ENCODE measurements around the gene CYBA.

Gene CYBA

DNA sequence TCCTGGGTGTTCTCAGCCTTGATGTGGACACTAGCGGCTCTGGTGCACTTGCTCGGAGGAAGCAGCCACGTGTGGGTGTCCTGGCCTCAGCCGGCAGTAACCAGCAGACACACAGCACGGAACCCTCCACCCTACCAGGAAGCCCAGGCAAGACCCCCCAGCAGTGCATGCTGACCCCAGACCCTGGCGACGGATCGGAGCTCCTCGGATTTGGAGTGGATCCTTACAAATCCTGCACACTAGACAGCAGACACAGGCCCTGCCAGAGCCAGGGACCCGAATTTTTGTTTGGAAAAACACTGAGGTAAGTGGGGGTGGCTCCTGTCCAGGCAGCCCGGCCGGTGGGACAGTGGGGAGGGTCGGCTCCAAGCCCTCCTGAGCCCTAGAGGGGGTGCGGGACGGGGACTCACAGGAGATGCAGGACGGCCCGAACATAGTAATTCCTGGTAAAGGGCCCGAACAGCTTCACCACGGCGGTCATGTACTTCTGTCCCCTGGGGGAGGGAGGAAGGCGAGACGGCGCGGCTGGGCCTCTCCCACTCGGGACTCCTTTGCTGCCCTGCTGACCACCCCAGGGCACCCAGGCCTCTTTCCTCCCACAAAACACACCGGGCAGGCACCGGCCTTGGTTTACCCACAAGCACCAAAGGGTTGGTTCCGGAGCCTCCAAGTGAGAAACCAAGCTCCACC is 4.4 kb downstream of the CYBA start:
- no peak for DNase-seq (ENCODE audit: low read depth)

DNA sequence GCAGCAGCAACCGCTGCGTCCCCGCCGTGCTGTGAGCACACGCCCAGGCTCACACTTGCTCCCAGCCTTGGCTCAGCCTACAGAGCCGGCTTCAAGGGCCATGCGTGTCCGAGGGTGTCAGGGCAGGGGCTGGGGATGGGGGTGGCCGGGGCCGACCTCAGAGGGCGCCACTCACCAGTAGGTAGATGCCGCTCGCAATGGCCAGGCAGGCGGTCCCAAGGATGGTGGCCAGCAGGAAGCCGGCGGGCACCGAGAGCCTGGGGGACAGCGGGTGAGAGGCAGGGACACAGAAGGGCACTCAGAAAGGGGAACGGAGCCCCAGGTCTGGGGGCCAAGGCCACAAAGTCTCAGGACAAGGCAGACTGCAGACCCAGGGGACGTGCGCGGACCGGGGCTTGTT is 4.9 kb downstream of the CYBA start:
- DNase-seq (ENCODE audit: low read depth): no peak

DNA sequence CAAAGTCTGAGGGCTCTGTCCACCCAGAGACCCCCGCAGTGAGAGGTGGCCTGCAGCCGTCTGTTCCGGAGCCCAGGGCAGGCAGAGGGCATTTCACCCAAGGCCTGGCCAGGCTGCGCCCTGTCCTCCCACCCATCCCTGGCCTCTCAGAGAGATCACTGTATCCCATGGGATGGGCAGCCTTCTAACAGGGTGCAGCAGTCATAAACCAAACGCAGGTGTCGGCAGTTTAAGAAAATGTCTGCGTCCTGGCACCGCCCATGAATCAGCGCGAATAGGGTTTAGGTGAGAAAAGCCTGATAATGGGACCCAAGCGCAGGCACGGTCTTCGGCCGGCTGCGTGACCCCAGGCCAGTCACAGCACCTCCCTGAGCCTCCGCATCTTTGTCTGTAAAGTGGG is 5.4 kb downstream of the CYBA start:
- no peak for DNase-seq (ENCODE audit: low read depth)

DNA sequence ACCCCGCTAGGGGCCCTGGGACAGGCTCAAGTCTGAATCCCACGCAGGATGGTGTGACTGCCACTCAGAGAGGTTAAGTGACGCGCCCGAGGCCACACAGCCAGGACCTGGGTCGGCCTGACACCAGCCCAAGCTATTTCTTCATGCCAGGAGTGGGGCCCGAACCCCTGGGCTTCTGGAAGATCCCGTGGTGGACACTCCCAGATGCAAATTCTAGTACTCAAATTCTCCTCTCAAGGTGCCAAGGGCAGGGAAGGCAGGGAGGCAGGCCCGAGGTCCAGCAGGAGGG is 7.3 kb downstream of the CYBA start:
- DNase-seq (ENCODE audit: low read depth): no peak

DNA sequence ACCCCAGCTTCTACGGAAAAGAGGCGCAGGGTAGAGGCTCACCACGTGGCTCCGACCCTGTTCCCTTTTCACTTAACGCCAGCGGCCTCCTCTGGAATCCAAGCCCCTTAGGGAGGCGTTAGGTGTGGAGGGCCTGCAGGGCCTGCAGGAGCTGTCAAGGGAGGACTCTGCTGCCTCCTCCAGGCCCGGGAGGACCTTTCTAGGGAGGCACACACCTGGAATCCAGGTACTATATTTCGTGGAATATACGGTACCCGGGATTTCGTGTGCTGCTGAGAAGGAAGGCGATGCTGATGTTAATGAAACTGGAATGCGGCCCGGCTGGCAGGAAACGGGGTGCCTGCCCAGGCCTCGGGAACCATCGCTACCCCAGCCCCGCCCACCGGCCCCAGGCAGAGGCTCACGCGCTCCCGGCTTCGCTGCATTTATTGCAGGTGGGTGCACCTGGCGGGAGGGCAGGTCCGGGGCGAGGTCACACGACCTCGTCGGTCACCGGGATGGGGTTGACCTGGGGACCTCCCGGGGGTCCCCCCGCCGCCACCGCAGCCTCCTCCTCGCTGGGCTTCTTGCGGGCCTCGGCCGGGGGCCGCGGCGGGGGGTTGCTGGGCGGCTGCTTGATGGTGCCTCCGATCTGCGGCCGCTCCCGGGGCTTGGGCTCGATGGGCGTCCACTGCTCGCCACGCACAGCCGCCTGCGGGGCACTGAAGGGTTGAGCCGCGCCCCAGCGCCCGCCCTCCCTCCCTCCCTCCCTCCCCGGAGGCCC is 7.8 kb downstream of the CYBA start:
- no peak for DNase-seq (ENCODE audit: low read depth)

DNA sequence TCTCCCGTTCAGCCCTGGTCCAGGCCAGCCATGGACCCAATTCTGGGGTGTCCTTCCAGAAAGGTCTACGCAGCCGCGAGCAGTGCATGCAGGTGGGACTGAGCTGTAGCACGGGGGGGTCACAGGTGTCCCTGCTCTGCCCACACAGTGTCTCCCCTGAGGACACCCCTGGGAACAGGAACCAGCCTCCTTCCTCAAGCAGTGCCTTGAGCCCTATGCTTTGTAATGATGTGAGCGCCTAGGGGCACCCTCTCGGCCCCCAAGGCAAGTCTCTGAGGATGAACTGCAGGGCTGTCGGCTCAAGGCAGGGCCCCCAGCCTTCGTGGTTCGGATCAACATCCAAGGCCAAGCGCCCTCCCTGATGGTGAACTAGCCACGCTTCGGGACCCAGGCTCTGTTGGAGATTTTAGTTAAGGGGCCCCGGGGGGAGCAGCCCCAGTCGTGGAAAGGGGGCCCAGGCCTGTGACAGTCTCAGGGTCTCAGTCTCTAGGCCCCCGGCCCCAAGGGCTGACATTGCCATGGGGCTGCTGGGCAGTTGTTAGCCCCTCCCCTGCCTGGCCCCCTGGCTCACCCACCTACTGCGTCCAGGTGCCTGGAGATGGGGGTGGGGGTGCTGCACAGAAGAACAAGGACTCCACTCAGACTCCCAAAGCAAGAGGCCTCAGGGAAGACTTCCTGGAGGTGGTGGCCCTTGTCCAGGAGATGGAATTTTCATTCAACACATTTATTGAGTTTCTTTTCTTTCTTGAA is 10.2 kb downstream of the CYBA start:
- no peak for DNase-seq (ENCODE audit: low read depth)

DNA sequence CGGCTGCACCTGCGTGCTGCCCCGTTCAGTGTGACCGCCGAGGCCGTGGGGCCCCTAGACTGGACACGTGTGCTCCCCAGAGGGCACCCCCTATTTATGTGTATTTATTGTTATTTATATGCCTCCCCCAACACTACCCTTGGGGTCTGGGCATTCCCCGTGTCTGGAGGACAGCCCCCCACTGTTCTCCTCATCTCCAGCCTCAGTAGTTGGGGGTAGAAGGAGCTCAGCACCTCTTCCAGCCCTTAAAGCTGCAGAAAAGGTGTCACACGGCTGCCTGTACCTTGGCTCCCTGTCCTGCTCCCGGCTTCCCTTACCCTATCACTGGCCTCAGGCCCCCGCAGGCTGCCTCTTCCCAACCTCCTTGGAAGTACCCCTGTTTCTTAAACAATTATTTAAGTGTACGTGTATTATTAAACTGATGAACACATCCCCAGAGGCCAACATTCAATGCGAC is 10.8 kb downstream of the CYBA start:
- DNase-seq (ENCODE audit: low read depth): no peak

DNA sequence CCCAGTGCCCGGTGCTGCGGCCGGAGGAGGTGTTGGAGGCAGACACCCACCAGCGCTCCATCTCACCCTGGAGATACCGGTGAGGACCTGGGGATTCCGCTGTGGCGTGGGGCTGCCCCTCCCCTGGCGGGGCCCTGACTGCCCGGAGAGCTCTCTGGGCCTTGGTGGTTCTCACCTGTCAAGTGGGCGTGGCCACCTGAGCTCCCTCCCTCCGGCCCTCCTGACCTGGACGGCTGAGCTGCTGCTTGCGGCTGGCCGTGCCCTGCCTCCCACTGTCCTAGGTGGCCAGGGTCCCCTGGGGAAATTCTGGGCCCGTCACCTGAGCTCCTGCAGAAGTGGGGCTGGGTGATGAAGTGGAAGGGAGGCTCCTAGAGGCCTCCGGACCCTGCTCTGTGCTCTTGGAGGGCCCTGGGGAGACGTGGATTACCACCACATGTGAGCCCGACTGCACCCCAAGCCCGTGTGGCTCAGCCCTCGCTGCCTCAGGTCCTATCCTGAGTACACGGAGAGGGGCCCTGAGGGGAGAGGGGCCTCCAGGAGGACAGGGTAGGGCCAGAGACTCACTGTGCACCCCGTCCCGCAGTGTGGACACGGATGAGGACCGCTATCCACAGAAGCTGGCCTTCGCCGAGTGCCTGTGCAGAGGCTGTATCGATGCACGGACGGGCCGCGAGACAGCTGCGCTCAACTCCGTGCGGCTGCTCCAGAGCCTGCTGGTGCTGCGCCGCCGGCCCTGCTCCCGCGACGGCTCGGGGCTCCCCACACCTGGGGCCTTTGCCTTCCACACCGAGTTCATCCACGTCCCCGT is 11.4 kb downstream of the CYBA start:
- no peak for DNase-seq (ENCODE audit: low read depth)

DNA sequence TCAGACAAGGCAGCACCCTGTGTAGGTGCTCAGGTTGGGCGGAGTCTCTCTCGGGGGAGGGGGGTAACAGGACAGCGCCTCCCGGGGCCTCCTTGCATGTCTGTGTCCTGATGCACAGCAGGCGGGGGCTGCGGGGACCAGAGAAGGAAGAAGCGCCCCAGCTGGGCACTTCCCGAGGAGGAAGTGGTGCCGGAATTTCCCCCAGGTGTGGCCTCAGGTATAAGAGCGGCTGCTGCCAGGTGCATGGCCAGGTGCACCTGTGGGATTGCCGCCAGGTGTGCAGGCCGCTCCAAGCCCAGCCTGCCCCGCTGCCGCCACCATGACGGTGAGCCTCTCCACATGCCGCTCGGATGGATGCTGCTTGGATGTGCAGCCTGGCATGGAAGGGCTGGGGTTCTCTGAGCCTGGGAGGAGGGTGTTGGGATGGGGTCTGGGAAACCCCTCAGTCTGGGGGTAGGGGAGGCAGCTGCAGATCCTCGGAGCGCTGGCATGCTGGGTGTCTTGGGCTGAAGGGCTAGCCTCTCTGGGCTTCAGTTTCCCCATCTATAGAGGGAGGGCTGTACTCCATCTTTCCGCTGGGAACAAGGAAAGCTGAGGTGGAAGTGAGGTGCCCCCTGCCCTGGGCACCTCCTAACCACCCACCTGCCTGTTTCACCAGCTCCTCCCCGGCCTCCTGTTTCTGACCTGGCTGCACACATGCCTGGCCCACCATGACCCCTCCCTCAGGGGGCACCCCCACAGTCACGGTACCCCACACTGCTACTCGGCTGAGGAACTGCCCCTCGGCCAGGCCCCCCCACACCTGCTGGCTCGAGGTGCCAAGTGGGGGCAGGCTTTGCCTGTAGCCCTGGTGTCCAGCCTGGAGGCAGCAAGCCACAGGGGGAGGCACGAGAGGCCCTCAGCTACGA is 12.3 kb downstream of the CYBA start, which contains the start of gene IL17C:
Gene IL17C, plus strand, starts transcription at position 250 of the 908 bp plus-strand sequence. Its CDS starts 70 bp downstream, at position 320.
- DNase-seq (ENCODE audit: low read depth): no peak

DNA sequence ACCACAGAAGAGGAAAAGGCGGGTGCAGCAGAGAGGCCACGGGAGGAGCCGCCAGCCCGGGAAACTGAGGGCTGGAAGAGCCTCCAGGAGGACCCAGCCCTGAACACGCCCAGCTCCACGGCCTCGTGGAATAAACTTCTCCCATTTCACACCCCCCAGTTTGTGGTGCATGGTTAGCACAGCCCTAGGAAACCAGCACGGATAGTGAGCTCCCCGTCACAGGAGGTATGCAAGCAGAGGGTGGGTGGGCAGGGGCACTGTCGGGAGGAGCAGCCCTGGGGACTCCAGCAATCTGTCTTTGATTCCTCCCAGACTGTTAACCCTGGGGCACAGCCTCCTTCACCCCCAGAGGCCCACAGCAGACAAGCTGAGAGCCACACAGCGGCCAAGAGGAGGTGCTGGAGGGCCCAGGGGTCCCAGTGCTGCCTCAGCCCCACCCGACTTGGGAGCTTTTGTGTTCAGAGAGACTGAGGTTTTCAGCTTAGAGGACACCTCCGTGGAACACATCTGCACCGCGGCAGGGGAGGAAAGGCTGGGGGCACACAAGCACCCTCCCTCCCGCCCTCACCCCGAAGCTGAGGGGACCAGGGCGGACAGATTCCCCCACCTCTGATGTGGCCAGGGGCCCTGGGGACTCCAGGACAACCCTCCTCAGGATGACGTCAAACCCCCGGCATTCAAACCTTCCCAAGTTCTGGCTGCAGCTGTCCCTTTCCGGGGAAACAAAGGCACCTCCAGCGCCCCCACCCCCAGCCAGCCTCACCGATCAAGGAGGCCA is 14.2 kb downstream of the CYBA start:
- DNase-seq (ENCODE audit: low read depth): no peak

DNA sequence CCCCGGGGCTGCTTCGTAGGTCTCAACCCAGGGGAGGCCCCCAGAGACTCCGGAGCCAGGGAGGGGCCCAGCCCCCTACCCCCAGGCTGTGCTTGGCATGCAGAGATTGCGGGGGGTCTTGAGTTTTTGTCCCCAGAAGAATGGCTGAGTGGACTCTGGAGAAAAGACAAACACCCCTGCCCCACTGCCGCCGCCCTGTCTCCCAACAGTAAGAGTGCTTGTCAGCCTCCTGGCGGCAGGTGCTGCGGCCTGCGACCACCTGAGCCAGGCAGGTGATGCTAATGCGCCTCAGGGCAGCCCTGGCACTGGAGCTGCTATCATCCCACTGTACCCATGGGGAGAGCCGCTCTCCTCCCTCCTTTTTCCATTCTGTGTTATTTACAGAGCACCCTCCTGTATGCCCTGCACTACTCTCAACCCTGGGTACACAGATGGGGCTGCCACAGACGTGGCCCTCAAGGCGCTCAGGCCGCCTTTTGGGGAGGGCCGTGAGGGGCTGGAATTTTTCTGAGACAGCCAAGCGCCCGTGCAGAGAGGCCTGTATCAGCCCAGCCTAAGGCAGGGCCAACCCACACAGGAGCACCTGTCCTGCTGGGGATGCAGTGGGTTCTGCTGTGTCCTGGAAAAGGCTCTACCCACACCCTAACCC is 15.1 kb downstream of the CYBA start:
- no peak for DNase-seq (ENCODE audit: low read depth)

DNA sequence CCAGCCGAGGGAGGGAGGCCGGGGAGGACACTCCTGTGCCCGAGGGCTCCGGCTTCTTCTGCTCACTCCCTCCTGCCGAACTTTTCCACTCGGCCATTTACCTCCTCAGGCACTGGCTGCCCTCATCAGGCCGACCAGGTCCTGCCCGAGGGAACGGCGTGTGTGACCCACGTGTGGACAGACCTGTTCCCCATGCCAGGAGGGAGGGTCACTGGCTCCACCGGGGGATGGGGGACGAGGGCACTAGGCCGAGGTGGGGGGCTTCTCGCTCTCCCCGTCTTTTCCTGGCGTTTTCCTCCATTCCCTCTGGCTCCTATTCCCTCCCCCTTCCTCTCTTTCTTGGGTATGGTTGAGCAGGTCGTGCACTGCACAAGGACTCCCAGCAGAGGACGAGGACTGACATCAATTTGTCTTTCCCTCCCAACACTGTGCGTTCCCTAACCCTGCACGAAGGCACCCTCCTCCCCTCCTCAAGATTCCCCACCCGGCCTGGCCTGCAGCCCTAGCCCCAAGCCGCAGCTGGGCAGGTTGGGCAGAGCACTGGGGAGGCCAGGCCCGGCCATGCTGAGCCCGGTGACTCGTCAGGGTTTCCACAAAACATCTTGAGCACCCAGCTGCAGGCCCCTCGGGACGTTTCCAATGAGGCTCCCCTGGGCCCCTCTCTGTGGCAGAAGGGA is 15.7 kb downstream of the CYBA start:
- DNase-seq (ENCODE audit: low read depth): no peak

DNA sequence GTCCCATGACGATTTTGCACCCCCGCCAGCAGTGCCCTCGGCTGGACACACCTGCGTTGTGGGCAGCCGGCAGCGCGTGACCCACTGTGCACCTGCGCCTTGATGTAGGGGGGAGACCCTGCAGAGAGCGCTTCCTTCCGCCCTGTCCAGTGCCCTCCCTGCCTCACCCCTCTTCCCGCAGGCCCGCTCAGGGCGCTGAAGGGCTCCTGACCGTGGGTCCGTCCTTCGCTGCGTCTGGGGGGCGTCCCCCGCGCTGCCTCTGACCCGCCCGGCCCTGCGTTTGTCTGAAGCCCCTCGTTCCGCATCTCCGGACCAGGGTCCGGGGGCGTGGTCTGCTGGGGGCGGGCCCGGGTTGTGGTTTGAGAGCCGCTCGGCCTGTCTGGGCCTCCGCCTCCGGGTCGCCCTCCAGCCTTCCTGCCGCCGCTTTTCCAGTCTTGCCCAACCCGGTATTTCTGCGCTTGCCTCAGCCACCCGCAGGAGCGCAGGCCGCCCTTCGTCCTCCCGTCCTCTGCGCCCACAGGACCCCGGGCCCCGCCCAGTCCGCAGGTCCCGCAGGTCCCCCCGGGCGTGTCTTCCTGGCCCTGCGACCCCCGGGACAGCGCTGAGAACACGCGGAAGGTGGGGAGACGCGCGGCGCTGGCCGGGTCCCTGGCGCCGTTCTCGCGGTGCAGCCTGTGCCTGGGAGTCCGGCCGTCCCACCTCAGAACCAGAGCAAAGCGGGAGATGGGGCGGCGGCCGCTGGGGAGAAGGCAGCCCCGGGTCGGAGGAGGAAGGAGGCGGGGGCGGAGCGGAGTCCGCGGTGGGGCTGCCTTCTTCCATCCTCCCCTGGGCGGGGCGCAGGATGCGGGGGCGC is 16.5 kb downstream of the CYBA start:
- peak; percentile 32 for DNase-seq (ENCODE audit: low read depth)

DNA sequence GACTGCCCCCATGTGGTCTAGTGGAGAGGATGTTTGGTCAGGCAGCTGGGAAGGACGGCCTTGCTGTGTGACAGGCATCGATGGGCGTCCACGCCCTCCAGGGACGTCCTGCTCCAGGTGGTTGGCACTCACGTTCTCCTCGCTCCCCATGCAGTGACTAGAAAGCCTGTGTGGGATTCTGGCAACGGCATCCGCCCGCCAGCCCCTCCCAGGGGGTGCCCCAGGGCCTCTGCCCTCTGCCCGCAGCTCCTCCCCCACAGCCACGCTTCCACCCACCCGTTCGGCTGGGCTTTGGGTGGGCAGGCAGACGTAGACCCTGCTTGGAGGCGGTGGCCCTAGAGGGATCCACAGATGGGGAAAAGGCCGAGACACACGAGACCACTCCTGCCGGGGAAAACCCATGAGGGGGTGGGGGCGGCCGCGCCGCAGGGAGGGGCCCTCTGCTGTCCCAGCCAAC is 17.1 kb downstream of the CYBA start:
- no peak for DNase-seq (ENCODE audit: low read depth)

DNA sequence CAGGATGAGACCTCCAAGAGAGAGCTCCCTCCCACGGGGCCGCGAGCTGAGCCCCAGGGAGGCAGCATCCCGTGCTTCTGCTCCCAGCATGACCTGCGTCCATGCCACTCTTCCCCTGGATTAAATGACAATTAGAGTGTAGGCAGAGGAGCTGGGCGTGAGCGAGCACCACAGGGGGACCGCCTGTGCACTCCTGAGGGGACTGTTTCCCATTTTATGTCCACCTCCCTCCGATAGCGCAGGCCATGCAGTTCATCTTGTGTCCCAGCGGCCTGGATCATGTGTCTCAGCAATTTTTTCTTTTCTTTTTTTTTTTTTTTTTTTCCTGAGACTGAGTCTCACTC is 18.3 kb downstream of the CYBA start:
- no peak for DNase-seq (ENCODE audit: low read depth)

DNA sequence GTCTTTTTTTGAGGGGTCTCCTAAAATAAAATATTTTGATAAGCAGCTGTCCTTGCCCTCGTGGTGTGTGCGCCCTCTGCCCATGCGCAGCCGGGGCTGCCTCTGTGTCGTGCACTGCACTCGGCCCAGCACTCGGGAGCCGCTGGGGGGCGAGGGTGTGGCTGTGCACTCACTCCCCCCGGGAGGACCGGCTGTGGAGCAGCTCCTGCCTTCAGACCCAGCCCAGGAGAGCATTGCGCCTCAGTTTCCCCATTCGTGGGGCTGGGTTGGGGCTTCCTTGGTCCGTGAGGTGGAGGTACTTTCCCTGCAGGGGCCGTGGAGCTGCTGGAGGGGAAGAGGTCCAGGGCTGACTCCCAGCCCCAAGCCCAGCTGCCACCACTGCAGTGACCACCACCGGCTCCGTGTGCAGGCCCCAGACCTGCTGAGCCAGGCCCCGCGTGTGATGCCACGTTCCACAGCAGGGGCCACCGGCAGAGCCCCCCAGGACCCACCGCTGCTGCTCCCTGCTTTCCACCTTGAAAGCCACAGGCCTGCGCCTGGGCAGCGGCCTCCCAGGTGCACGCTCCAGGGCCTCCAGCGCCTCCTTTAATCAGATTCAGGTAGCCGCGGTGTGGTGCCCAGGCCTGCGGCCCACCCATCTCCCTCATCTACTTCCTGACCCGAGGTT is 18.8 kb downstream of the CYBA start:
- DNase-seq (ENCODE audit: low read depth): no peak

DNA sequence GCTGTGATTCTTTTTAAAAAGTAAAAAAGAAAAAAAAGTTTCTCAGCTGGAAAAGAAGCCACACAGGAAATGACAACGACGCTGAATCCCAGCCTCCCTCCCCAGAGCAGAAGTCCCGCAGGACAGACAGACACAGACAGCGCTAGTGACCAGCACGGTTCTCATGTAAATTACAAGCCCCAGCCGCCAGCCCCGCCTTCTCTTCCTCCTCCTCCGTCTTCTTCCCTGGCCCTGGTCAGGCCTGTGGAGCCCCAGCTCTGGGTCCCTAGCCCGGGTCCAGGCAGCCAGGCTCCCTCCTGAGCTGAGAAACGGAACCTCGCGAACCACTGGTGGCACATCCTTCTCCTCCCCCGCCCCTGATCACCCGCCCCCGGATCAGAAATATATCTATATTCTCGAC is 19.5 kb downstream of the CYBA start:
- DNase-seq (ENCODE audit: low read depth): no peak

DNA sequence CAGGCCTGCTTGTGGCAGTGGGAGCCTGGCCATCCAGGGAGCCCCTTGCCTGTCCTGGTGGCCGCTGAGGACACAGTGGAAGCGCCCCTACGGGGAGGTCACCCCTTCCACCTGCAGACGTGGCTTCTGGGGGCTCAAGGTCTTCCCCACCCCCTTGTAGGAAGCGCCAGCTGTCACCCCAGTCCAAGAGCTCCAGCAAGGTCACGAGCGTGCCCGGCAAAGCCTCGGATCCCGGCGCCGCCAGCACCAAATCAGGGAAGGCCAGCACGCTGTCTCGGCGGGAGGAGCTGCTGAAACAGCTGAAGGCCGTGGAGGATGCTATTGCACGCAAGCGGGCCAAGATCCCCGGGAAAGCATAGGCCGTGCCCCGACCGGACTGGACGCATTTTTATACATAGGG is 19.9 kb downstream of the CYBA start:
- no peak for DNase-seq (ENCODE audit: low read depth)

All from fibroblast of gingiva (primary cell).